A549 (cell line): ENCODE results near the gene PMIS2. TPM values are rescaled to one million over a fixed set of nuclear protein-coding genes. Genes with fewer than 3 reads are reported as not detected.
A peak's percentile ranks its signal among the peaks of the same experiment; 100 is the strongest.

Experiments
- ATAC-seq, 2 experiments: fragments of 200-7000 bp in 1 of 2; fragments of >200 bp in 1 of 2; cut with Nextera tagmentation in 1 of 2; cut with Tn5 transposase in 1 of 2; 3 replicates each; pipeline versions ENCODE4 v1.8.0 to v1.9.1; 2018 to 2020; ENCODE audit warnings: mild to moderate bottlenecking in 1 of 2, moderate library complexity in 1 of 2
- CTCF ChIA-PET: fragments of 300-600 bp; sonication (Branson Sonifier 250); formaldehyde crosslinking; extraction: SDS; loops from one replicate; lab custom pipeline; 2021; ENCODE audit warnings: antibody characterized with exemption, inconsistent platforms; lab: Yijun Ruan, JAX
- POLR2A ChIA-PET: fragments of 350-600 bp; formaldehyde crosslinking; extraction: SDS; loops from one replicate; lab custom pipeline; 2021; ENCODE audit warnings: antibody characterized with exemption, inconsistent platforms; lab: Yijun Ruan, JAX
- DNase-seq, 2 experiments: peaks; one replicate each; pipeline versions ENCODE4 v3.0.0 to v3.0.0-alpha.2; 2011 to 2016; ENCODE audit warnings: low read depth in 1 of 2, low spot score in 1 of 2
- FAIRE-seq: peaks from 2 replicates; lab custom pipeline; 2011; peaks lifted over from hg19 to GRCh38; lab: Jason Lieb, UNC
- H3K27ac ChIP-seq, 2 experiments: fragments of >200 bp; sonication (Bioruptor Twin); formaldehyde crosslinking; 3 replicates each; pipeline ENCODE4 v1.5.1; 2016 to 2017
- H3K4me1 ChIP-seq: fragments of >200 bp; sonication (Bioruptor Twin); formaldehyde crosslinking; 3 replicates; pipeline ENCODE4 v1.6.1; 2016
- H3K4me2 ChIP-seq: fragments of >200 bp; sonication (Bioruptor Twin); formaldehyde crosslinking; 3 replicates; pipeline ENCODE4 v1.6.1; 2016
- H3K4me3 ChIP-seq: fragments of >200 bp; sonication (Bioruptor Twin); formaldehyde crosslinking; 3 replicates; pipeline ENCODE4 v1.5.1; 2016
- H3K9me3 ChIP-seq: fragments of >200 bp; sonication (Bioruptor Twin); formaldehyde crosslinking; 3 replicates; pipeline ENCODE4 v1.6.1; 2016
- CBX2 ChIP-seq: fragments of 200-600 bp; sonication (generic); IDR thresholded peaks from 2 replicates; pipeline ENCODE4 v1.6.1; 2016; ENCODE audit warnings: low read depth, mild to moderate bottlenecking, borderline replicate concordance
- CHD2 ChIP-seq: fragments of 150-350 bp; IDR thresholded peaks from 2 replicates; pipeline ENCODE4 v1.6.1; 2014; ENCODE audit warnings: low read length; ENCODE audit not compliant: partially characterized antibody
- CTCF ChIP-seq: fragments of >200 bp; sonication (Bioruptor Twin); formaldehyde crosslinking; IDR thresholded peaks from 3 replicates; pipeline ENCODE4 v1.5.1; 2016
- ELK1 ChIP-seq: fragments of 150-350 bp; IDR thresholded peaks from 2 replicates; pipeline ENCODE4 v1.6.1; 2014; ENCODE audit warnings: low read depth, mild to moderate bottlenecking, low read length
- EP300 ChIP-seq, 2 experiments: fragments of >200 bp; sonication (Bioruptor Twin); formaldehyde crosslinking; IDR thresholded peaks; 2 replicates in 1 of 2; 3 replicates in 1 of 2; pipeline ENCODE4 v1.6.1; 2016 to 2017
- FOSL2 ChIP-seq, 2 experiments: fragments of 450-650 bp in 1 of 2; fragments of >200 bp in 1 of 2; sonication (Bioruptor Twin) in 1 of 2; formaldehyde crosslinking; IDR thresholded peaks; 2 replicates each; pipeline versions ENCODE4 v1.5.0 to v1.6.1; 2016 to 2020; ENCODE audit warnings: mild to moderate bottlenecking in 1 of 2, moderate library complexity in 1 of 2
- FOXS1 ChIP-seq: fragments of 250-450 bp; sonication (Bioruptor Pico); IDR thresholded peaks from 2 replicates; pipeline ENCODE4 v1.5.0; 2020; ENCODE audit warnings: mild to moderate bottlenecking, moderate library complexity
- GATA3 ChIP-seq: IDR thresholded peaks from 2 replicates; pipeline ENCODE4 v1.6.1; 2012; ENCODE audit warnings: borderline replicate concordance
- HES2 ChIP-seq: fragments of >200 bp; sonication (Bioruptor Twin); formaldehyde crosslinking; IDR thresholded peaks from 2 replicates; pipeline ENCODE4 v1.6.1; 2016
- HOXB13 ChIP-seq: fragments of 250-450 bp; sonication (Bioruptor Pico); IDR thresholded peaks from 2 replicates; pipeline ENCODE4 v1.5.0; 2020; ENCODE audit warnings: low read depth, mild to moderate bottlenecking, moderate library complexity
- HOXB5 ChIP-seq: fragments of 250-450 bp; sonication (Bioruptor Pico); IDR thresholded peaks from 2 replicates; pipeline ENCODE4 v1.5.0; 2020; ENCODE audit warnings: mild to moderate bottlenecking, moderate library complexity
- JUNB ChIP-seq: fragments of >200 bp; sonication (Bioruptor Twin); formaldehyde crosslinking; IDR thresholded peaks from 2 replicates; pipeline ENCODE4 v1.6.1; 2016
- MAFK ChIP-seq: fragments of 450-650 bp; IDR thresholded peaks from 2 replicates; pipeline ENCODE4 v1.6.1; 2014; ENCODE audit not compliant: partially characterized antibody
- MYC ChIP-seq: IDR thresholded peaks from 2 replicates; pipeline ENCODE4 v1.6.1; 2012; ENCODE audit warnings: mild to moderate bottlenecking, inconsistent platforms, low read length, improper control_type of control experiment, borderline replicate concordance
- NFE2L2 ChIP-seq: fragments of 150-350 bp; conservative IDR thresholded peaks from 2 replicates; pipeline ENCODE4 v1.6.1; 2014; ENCODE audit warnings: low read length
- NPAS2 ChIP-seq: fragments of 250-450 bp; sonication (Bioruptor Pico); IDR thresholded peaks from 2 replicates; pipeline ENCODE4 v1.8.0; 2022; ENCODE audit warnings: mild to moderate bottlenecking, moderate library complexity, borderline replicate concordance
- RARB ChIP-seq: fragments of 250-450 bp; sonication (Bioruptor Pico); IDR thresholded peaks from 2 replicates; pipeline ENCODE4 v1.8.0; 2021; ENCODE audit warnings: mild to moderate bottlenecking, moderate library complexity
- RNF2 ChIP-seq: fragments of 200-600 bp; sonication (generic); IDR thresholded peaks from 2 replicates; pipeline ENCODE4 v1.6.1; 2016; ENCODE audit warnings: low read depth, mild to moderate bottlenecking, antibody characterized with exemption, moderate library complexity, borderline replicate concordance
- SREBF2 ChIP-seq: fragments of 450-650 bp; IDR thresholded peaks from 2 replicates; pipeline ENCODE4 v1.6.1; 2014; ENCODE audit warnings: mild to moderate bottlenecking, moderate library complexity
- TFCP2L1 ChIP-seq: fragments of 250-450 bp; sonication (Bioruptor Pico); IDR thresholded peaks from 2 replicates; pipeline ENCODE4 v1.5.0; 2021; ENCODE audit warnings: mild to moderate bottlenecking
- ZC3H11A ChIP-seq: fragments of 450-650 bp; IDR thresholded peaks from 2 replicates; pipeline ENCODE4 v1.6.1; 2014; ENCODE audit warnings: antibody characterized with exemption, mild to moderate bottlenecking
- ZFP36 ChIP-seq: fragments of 450-650 bp; IDR thresholded peaks from 2 replicates; pipeline ENCODE4 v1.6.1; 2014; ENCODE audit warnings: borderline replicate concordance; ENCODE audit not compliant: partially characterized antibody
- ZNF302 ChIP-seq: fragments of 250-450 bp; sonication (Bioruptor Pico); IDR thresholded peaks from 2 replicates; pipeline ENCODE4 v1.9.0; 2021; ENCODE audit warnings: inconsistent platforms, mild to moderate bottlenecking, moderate library complexity
- WGBS: methylation state at CpG from one replicate; pipeline ENCODE4 v1.1.6; 2017; ENCODE audit errors: missing lambda C conversion rate; 5-methylcytosine and 5-hydroxymethylcytosine counted together
- polyA plus RNA-seq, 4 experiments: library from polyadenylated mRNA; depleted of rRNA in 3 of 4; stranded (reverse); fragments of >200 nt; fragmentation: RNase III in 1 of 4; extraction: RNeasy Plus Mini Kit Qiagen cat#74134 plus additional on column Dnase treatment in 1 of 4; gene quantifications; 2 replicates in 3 of 4; 3 replicates in 1 of 4; pipeline ENCODE4 v1.2.3, GENCODE V29; 2011 to 2017
- TF ChIP-seq, protein P1 (sequence below): fragments of >200 bp; sonication (Bioruptor Twin); formaldehyde crosslinking; IDR thresholded peaks from 3 replicates; pipeline ENCODE4 v1.6.1; 2016

Gene PMIS2
- polyA plus RNA-seq, 2 of the 4 experiments (the other 2 are of a cell fraction), result not detected

GRCh38 chr19:35560677-35561076 lies 25.3 kb upstream of the PMIS2 start:
- POLR2A ChIA-PET, result no interaction called here
- TF ChIP-seq ZFP36 (no peak), TFCP2L1 (CRISPR knock-in tag) (no peak), MAFK (no peak), JUNB (no peak), CBX2 (no peak), ZNF302 (CRISPR knock-in tag) (no peak), HOXB5 (CRISPR knock-in tag) (no peak), MYC (no peak)
- FAIRE-seq (no peak), ATAC-seq (no peak), DNase-seq (no peak)
- H3K9me3 ChIP-seq, result no peaks in the 10 kb centered on the region
- CTCF ChIA-PET, result interaction anchor here (0.7 to 6.9 kb wide), 4 partner anchors 13 to 203 kb away, joined by 3 to 80 read pairs (median 4); no protein-coding TSS in a partner anchor
- H3K27ac ChIP-seq, result no peak overlapping the region
- no peak overlapping the region for H3K4me3 ChIP-seq
- H3K4me2 ChIP-seq, result no peak overlapping the region
- 27% methylated on average over 6 of the region's 6 CpGs for WGBS
- H3K4me1 ChIP-seq, result 0 out of 3 replicates have a peak, but pooled peaks cover 6% of the 10 kb centered on the region

- FAIRE-seq, result no peak
- POLR2A ChIA-PET, result no interaction called here
- Histone ChIP-seq H3K27ac (no peak overlapping the region), H3K4me2 (no peak overlapping the region), H3K4me1 (0 out of 3 replicates have a peak, but pooled peaks cover 6% of the 10 kb centered on the region), H3K4me3 (no peak overlapping the region), H3K9me3 (no peaks in the 10 kb centered on the region)
- no peak for ATAC-seq
- WGBS, result 10% methylated on average over 6 of the region's 6 CpGs
- DNase-seq, result no peak
- CTCF ChIA-PET, result interaction anchor here (1.0 to 6.9 kb wide), 2 partner anchors 13 to 204 kb away, joined by 3 to 80 read pairs; no protein-coding TSS in a partner anchor
- TF ChIP-seq ELK1 (no peak), RARB (no peak), ZFP36 (no peak), SREBF2 (no peak), HES2 (no peak), CHD2 (no peak)
- TF ChIP-seq, protein P1, sequence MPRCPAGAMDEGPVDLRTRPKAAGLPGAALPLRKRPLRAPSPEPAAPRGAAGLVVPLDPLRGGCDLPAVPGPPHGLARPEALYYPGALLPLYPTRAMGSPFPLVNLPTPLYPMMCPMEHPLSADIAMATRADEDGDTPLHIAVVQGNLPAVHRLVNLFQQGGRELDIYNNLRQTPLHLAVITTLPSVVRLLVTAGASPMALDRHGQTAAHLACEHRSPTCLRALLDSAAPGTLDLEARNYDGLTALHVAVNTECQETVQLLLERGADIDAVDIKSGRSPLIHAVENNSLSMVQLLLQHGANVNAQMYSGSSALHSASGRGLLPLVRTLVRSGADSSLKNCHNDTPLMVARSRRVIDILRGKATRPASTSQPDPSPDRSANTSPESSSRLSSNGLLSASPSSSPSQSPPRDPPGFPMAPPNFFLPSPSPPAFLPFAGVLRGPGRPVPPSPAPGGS, result no peak
These were observed 24.5 kb upstream of the PMIS2 start for GRCh38 chr19:35561436-35561835.

DNA sequence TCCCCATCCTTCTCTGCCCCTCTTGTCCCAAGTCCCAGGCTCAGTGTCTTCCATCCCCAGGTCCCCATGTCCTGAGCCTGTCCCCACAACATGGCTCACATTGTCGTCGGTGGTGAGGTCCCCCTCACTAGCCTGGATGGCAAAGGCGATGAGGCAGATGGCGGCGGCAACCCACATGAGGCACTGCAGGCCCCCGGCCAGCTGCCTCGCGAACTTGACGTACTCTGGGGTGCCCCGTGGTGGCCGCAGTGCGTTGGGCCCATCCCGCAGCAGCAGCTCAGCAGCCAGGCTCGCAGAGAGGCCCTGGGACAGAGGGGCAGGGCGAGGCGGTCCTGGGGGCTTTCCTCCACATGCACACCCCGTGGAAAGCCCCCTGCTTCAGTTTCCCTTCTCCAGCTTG lies 23.6 kb upstream of the PMIS2 start:
- POLR2A ChIA-PET, result no interaction called here
- Histone ChIP-seq H3K27ac (no peak overlapping the region), H3K4me1 (0 out of 3 replicates have a peak, but pooled peaks cover 6% of the 10 kb centered on the region), H3K9me3 (no peaks in the 10 kb centered on the region), H3K4me2 (no peak overlapping the region), H3K4me3 (no peak overlapping the region)
- FAIRE-seq (peak; percentile 81), DNase-seq (no peak), ATAC-seq (no peak)
- CTCF ChIA-PET, result interaction anchor here (0.7 to 5.4 kb wide), 8 partner anchors 11 to 340 kb away, joined by 3 to 37 read pairs (median 4); no protein-coding TSS in a partner anchor
- WGBS, result 52% methylated on average over 17 of the region's 17 CpGs
- TF ChIP-seq NFE2L2, result no peak
- TF ChIP-seq GATA3, result no peak
- no peak for TF ChIP-seq RNF2
- TF ChIP-seq CTCF, result no peak
- TF ChIP-seq HES2, result no peak
- TF ChIP-seq NPAS2 (CRISPR knock-in tag), result no peak
- no peak for TF ChIP-seq MAFK
- TF ChIP-seq FOSL2 (IDR thresholded peaks at IDR 0.05), result no peak
- TF ChIP-seq FOSL2 (CRISPR knock-in tag; IDR thresholded peaks at IDR 0.05), result no peak
- no peak for TF ChIP-seq JUNB
- no peak for TF ChIP-seq ZC3H11A
- no peak for TF ChIP-seq CHD2
- no peak for TF ChIP-seq FOXS1 (CRISPR knock-in tag)
- TF ChIP-seq CBX2, result no peak
- TF ChIP-seq HOXB13 (CRISPR knock-in tag), result no peak
- no peak for TF ChIP-seq EP300 (IDR thresholded peaks at IDR 0.05)
- TF ChIP-seq TFCP2L1 (CRISPR knock-in tag), result no peak
